Nephron progenitor cell (in vitro differentiated cells): ENCODE results near the gene GIMAP7.

Source experiments
- DNase-seq: peaks from one replicate; pipeline ENCODE4 v3.0.0; 2021
- H3K27ac Mint-ChIP-seq: 2 replicates; pipeline ENCODE4 v1.8.0; 2021; ENCODE audit warnings: mild to moderate bottlenecking, moderate library complexity, mixed read lengths
- H3K27me3 Mint-ChIP-seq: 2 replicates; pipeline ENCODE4 v1.8.0; 2021; ENCODE audit warnings: mild to moderate bottlenecking, low read depth, mixed read lengths; ENCODE audit not compliant: poor library complexity
- H3K36me3 Mint-ChIP-seq: 2 replicates; pipeline ENCODE4 v1.8.0; 2021; ENCODE audit warnings: low read depth, mixed read lengths
- H3K4me1 Mint-ChIP-seq: 2 replicates; pipeline ENCODE4 v1.8.0; 2021; ENCODE audit warnings: mixed read lengths
- H3K4me3 Mint-ChIP-seq: 2 replicates; pipeline ENCODE4 v1.8.0; 2021; ENCODE audit warnings: mild to moderate bottlenecking, moderate library complexity, mixed read lengths
- H3K9me3 Mint-ChIP-seq: 2 replicates; pipeline ENCODE4 v1.8.0; 2021; ENCODE audit warnings: mild to moderate bottlenecking, moderate library complexity, mixed read lengths
- TF ChIP-seq, protein P1 (sequence below): fragments of 200-600 bp; sonication (generic); IDR thresholded peaks from 2 replicates; pipeline ENCODE4 v1.5.0; 2021; ENCODE audit warnings: antibody characterized with exemption

The GIMAP7 gene

DNA sequence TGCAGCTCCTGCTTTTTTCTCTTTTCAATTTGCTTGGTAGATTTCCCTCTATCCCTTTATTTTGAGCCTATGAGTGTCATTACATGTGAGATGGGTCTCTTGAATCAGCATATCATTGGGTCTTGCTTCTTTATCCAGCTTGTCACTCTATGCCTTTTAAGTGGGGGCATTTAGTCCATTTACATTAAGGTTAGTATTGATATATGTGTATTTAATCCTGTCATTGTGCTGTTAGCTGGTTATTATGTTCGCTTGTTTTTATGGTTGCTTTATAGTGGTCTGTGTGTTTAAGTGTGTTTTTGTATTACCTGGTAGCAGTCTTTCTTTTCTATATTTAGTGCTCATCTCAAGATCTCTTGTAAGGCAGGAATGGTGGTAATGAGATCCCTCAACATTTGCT lies 17.0 kb downstream of the GIMAP7 start:
- Mint-ChIP-seq H3K27ac (no peak overlapping the region), H3K9me3 (peaks cover 50% of the 10 kb centered on the region), H3K36me3 (no peaks in the 10 kb centered on the region), H3K27me3 (peaks cover 7% of the 10 kb centered on the region), H3K4me1 (no peaks in the 10 kb centered on the region), H3K4me3 (no peak overlapping the region)
- no peak for DNase-seq
- TF ChIP-seq, protein P1, sequence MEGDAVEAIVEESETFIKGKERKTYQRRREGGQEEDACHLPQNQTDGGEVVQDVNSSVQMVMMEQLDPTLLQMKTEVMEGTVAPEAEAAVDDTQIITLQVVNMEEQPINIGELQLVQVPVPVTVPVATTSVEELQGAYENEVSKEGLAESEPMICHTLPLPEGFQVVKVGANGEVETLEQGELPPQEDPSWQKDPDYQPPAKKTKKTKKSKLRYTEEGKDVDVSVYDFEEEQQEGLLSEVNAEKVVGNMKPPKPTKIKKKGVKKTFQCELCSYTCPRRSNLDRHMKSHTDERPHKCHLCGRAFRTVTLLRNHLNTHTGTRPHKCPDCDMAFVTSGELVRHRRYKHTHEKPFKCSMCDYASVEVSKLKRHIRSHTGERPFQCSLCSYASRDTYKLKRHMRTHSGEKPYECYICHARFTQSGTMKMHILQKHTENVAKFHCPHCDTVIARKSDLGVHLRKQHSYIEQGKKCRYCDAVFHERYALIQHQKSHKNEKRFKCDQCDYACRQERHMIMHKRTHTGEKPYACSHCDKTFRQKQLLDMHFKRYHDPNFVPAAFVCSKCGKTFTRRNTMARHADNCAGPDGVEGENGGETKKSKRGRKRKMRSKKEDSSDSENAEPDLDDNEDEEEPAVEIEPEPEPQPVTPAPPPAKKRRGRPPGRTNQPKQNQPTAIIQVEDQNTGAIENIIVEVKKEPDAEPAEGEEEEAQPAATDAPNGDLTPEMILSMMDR: no peak

- peaks cover 12% of the 10 kb centered on the region for H3K36me3 Mint-ChIP-seq
- H3K4me1 Mint-ChIP-seq: no peaks in the 10 kb centered on the region
- no peak overlapping the region for H3K27ac Mint-ChIP-seq
- TF ChIP-seq, protein P1: no peak
- peaks cover 11% of the 10 kb centered on the region for H3K27me3 Mint-ChIP-seq
- DNase-seq: no peak
- H3K4me3 Mint-ChIP-seq: no peak overlapping the region
- H3K9me3 Mint-ChIP-seq: peaks cover 63% of the 10 kb centered on the region
Observed at GRCh38 chr7:150538259-150538658, 23.6 kb downstream of the GIMAP7 start.

GRCh38 chr7:150553163-150553562 lies 38.5 kb downstream of the GIMAP7 start:
- H3K4me3 Mint-ChIP-seq: no peak overlapping the region
- H3K4me1 Mint-ChIP-seq: no peaks in the 10 kb centered on the region
- no peak for DNase-seq
- H3K36me3 Mint-ChIP-seq: no peaks in the 10 kb centered on the region
- peaks cover 2% of the 10 kb centered on the region for H3K27me3 Mint-ChIP-seq
- H3K9me3 Mint-ChIP-seq: peaks cover 70% of the 10 kb centered on the region
- no peak overlapping the region for H3K27ac Mint-ChIP-seq
- TF ChIP-seq, protein P1: no peak

- Mint-ChIP-seq H3K4me3 (no peak overlapping the region), H3K4me1 (no peaks in the 10 kb centered on the region), H3K27me3 (peaks cover 2% of the 10 kb centered on the region), H3K9me3 (peaks cover 68% of the 10 kb centered on the region), H3K27ac (no peak overlapping the region), H3K36me3 (peaks cover 3% of the 10 kb centered on the region)
- TF ChIP-seq, protein P1: no peak
- no peak for DNase-seq
Observed at GRCh38 chr7:150556521-150557138, 42.0 kb downstream of the GIMAP7 start.

GRCh38 chr7:150560486-150560885 lies 45.8 kb downstream of the GIMAP7 start:
- DNase-seq: no peak
- no peak overlapping the region for H3K27ac Mint-ChIP-seq

More at GRCh38 chr7:150560486-150560885, 45.8 kb downstream of the GIMAP7 start:
- peaks cover 42% of the 10 kb centered on the region for H3K9me3 Mint-ChIP-seq
- peaks cover 2% of the 10 kb centered on the region for H3K27me3 Mint-ChIP-seq
- peaks cover 3% of the 10 kb centered on the region for H3K36me3 Mint-ChIP-seq
- H3K4me3 Mint-ChIP-seq: no peak overlapping the region
- TF ChIP-seq, protein P1: no peak
- peaks cover 7% of the 10 kb centered on the region for H3K4me1 Mint-ChIP-seq
